Cerebellar cortex (tissue), 1 donor: ENCODE measurements around the gene TPP1.
A peak's percentile ranks its signal among the peaks of the same experiment; 100 is the strongest.

Source experiments
- DNase-seq: peaks from one replicate; pipeline ENCODE4 v3.0.0-alpha.2; 2015; ENCODE audit warnings: low spot score

Gene TPP1

GRCh38 chr11:6611092-6611962, 7.9 kb downstream of the TPP1 start:
- peak; percentile 22 for DNase-seq

GRCh38 chr11:6610591-6610990, 8.6 kb downstream of the TPP1 start:
- DNase-seq: no peak

GRCh38 chr11:6609502-6610015, 9.7 kb downstream of the TPP1 start:
- DNase-seq: no peak

- no peak for DNase-seq
These were observed 10.3 kb downstream of the TPP1 start for GRCh38 chr11:6608726-6609501.

GRCh38 chr11:6608011-6608410, 11.2 kb downstream of the TPP1 start:
- DNase-seq: no peak

GRCh38 chr11:6607190-6607795, 11.9 kb downstream of the TPP1 start:
- no peak for DNase-seq

GRCh38 chr11:6606471-6607189, 12.6 kb downstream of the TPP1 start:
- peak; percentile 76 for DNase-seq

GRCh38 chr11:6604790-6605189, 14.4 kb downstream of the TPP1 start:
- DNase-seq: no peak

GRCh38 chr11:6604081-6604626, 15.1 kb downstream of the TPP1 start:
- peak; percentile 77 for DNase-seq

- peak; percentile 91 for DNase-seq
These were observed 15.7 kb downstream of the TPP1 start, which contains the start of the genes ILK and RRP8 for GRCh38 chr11:6603287-6604080. Gene ILK (plus strand): TSS chr11:6603774. CDS start chr11:6604272, 498 bp downstream. Gene RRP8 (minus strand): TSS chr11:6603616. CDS start chr11:6603502, 114 bp downstream.

- no peak for DNase-seq
These were observed 16.9 kb downstream of the TPP1 start for GRCh38 chr11:6602096-6602940.

- DNase-seq: no peak
These were observed 18.2 kb downstream of the TPP1 start for GRCh38 chr11:6601041-6601461.

- DNase-seq: no peak
These were observed 19.3 kb downstream of the TPP1 start for GRCh38 chr11:6599881-6600390.

- DNase-seq: no peak
These were observed 19.8 kb downstream of the TPP1 start for GRCh38 chr11:6599449-6599848.

- no peak for DNase-seq
These were observed 20.7 kb downstream of the TPP1 start for GRCh38 chr11:6598555-6598954.

GRCh38 chr11:6596239-6596877, 22.9 kb downstream of the TPP1 start:
- DNase-seq: peak; percentile 21

GRCh38 chr11:6594142-6594768, 25.0 kb downstream of the TPP1 start:
- no peak for DNase-seq

GRCh38 chr11:6588018-6588417, 31.2 kb downstream of the TPP1 start:
- DNase-seq: no peak
